Epithelial cell of proximal tubule (primary cell): ENCODE data around the gene EMD. TPM values are rescaled to one million over a fixed set of nuclear protein-coding genes. Genes with fewer than 3 reads are reported as not detected.

ENCODE experiments used
- DNase-seq: peaks from one replicate; pipeline ENCODE4 v3.0.0-alpha.2; 2011; ENCODE audit warnings: low read depth
- H3K4me3 ChIP-seq: 2 replicates; pipeline ENCODE4 v1.5.1; 2011; ENCODE audit warnings: low read depth, mild to moderate bottlenecking, low read length
- total RNA-seq: library from RNA; depleted of rRNA; stranded (reverse); fragments of >200 nt; gene quantifications from 2 replicates; pipeline ENCODE4 v1.2.3, GENCODE V29; 2015
- TF ChIP-seq, protein P1 (sequence below): conservative IDR thresholded peaks from 2 replicates; pipeline ENCODE4 v1.5.1; 2012; ENCODE audit warnings: low read depth, mild to moderate bottlenecking, low read length

EMD gene
- total RNA-seq, 1 donor from 2014 or later = 50.7 TPM

DNA sequence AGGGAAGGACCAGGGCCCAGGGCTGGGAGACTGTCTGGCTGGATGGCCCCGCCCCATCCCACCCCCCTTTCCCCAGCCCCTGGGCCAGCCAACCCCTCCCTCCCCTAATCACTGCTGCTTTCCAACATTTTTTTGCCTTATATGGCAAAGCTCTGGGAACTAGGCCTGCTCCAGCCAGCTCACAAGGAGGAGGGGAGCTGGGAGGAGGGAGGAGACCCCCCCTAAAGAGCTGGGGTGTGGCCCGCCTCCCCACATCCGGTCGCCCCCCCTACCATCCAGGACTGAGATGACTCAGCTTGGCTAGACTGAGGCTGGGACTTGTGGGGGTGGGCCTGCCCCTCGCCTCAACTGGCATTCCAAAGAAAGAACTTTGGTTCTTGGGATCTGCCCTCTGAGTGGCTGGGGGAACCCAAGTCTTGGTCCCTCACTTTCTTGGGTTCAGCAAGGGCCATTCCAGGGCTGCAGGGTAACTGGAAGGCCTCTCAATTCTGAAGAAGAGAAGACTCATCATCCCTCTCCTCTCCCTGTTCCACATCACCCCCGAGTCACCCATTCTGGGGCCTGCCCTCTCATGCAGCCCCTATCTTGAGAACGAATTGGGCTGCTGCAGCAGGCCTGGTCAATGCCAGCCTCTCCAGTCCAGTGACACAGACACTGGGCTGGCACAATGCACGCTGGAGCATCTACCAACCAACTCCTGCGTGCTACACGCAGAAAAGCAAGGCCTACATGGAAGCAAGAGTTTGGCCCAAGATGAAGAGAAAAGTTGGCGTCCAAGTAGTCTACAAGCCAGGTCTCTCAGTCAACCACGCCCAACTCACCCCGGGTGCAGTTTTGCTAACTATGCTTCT, 9.4 kb upstream of the EMD start:
- peak overlapping the region; percentile 76 for H3K4me3 ChIP-seq
- TF ChIP-seq, protein P1, sequence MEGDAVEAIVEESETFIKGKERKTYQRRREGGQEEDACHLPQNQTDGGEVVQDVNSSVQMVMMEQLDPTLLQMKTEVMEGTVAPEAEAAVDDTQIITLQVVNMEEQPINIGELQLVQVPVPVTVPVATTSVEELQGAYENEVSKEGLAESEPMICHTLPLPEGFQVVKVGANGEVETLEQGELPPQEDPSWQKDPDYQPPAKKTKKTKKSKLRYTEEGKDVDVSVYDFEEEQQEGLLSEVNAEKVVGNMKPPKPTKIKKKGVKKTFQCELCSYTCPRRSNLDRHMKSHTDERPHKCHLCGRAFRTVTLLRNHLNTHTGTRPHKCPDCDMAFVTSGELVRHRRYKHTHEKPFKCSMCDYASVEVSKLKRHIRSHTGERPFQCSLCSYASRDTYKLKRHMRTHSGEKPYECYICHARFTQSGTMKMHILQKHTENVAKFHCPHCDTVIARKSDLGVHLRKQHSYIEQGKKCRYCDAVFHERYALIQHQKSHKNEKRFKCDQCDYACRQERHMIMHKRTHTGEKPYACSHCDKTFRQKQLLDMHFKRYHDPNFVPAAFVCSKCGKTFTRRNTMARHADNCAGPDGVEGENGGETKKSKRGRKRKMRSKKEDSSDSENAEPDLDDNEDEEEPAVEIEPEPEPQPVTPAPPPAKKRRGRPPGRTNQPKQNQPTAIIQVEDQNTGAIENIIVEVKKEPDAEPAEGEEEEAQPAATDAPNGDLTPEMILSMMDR = no peak
- no peak for DNase-seq

DNA sequence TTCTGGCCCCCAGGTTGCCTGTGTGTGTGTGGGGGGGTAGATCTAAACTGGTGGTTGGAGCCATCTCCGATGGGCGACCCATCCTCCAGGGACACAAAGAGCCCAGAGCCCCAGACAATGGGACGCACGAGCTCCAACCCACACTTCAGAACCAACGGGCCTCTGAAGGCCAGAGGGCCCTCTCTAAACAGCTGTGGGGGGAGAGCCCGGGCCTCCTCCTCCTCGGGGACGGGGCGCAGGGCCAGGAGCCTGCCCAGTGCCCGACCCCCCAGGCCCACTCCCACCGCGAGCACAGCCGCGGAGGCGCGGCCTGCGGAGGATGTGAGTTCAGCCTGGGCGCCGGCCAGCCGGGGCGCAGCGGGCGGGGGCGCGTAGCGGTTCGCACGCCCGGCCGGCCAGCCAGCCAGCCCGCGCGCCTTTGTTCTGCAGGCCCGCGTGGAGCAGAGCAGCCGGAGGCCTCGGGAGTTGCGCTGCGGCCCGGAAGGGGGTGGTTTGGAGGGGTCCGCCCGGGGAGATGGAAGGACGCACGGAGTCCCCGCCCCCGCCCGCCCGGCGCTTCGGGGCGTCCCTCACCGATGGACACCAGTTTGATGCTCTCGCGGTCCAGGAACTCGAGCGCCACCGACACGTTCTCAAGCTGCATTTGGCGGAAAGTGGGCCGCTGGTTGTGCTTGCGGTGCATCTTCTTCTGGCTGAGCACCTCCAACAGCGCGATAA, 8.6 kb upstream of the EMD start:
- H3K4me3 ChIP-seq = peak overlapping the region; percentile 76
- DNase-seq = no peak
- TF ChIP-seq, protein P1 = no peak

DNA sequence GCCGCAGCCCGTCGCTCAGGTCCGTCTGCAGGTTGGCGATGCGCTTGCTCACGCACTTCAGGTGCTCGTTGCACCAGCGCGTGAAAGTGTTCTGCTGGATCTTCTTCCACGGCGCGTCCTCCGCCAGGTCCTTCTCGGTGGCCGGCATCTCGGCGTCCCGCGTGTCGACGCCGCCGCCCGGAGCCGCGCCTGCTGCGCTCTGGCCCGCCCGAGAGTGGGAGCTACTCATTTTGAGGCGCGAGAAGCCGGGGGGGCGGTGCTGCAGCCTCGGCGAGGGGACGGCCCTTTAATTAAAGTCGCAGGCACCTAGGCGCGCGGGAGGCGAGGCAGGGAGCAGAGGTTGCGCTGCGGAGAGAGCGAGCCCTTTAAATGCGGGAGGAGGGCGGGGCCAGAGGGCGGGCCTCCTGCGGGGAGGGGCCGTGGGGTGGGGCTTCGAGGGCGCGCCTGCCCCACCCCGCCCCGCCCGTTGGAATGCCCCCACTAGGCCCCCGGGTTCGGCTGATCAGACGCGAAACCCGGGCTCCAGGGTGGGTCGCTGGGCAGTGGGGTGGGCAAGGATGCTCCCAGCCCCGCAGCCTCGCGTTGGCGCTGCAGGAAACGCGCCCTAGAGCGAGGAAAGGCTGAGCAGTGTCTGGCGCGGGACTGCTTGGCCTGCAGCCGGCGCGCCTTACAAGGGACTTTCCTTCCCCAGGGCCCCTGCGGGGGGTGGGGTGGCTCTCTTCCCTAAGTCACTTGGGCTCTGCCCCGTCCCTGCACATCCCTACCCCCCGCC, 7.9 kb upstream of the EMD start:
- TF ChIP-seq, protein P1 = no peak
- DNase-seq = no peak
- H3K4me3 ChIP-seq = peak overlapping the region; percentile 76

DNA sequence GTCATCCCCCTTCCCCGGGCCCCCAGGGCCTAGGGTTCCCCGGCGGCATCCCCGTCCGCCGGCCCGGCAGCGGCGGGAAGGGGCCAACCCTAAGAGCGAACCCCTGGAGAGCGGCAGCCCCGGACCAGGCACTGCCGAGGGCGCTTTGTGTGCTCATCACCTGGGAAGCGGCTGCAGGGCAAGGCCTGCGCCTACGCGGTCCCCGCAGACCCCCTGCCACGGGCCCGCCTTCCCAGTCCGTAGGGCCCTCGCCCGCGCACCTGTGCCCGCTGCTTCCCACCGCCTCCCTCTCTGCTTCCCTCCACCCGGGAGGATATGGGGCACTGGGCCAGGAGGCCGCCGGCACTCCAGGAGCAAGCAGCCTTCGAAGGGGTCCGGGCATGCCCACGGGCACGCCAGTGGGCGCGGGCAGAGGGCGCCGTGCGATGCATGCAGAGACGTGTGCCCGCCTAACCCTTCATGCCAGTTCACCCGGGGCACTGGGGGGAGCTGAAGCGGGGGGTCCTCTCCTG, 7.2 kb upstream of the EMD start:
- no peak for DNase-seq
- TF ChIP-seq, protein P1 = no peak
- peak overlapping the region; percentile 55 for H3K4me3 ChIP-seq

DNA sequence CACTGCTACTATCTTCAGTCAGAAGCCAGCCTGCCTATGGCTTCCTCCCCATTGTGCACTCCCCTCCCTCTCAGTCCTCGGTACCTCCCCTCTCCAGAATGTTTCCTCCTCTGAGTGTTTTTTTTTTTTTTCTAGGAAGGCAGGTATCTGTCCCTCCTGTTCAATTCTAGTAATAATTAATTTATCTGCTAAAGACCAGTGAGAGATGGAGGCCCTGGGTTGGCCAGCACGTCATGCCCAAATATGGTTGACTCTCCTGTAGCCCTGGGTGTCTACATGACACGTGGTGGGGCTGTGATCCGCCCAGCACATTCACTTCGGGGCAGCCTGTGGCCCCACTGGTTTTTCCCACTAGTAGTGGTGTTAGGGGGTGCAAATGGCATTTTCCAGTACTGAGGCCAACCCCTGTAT, 6.5 kb upstream of the EMD start:
- no peak for DNase-seq
- TF ChIP-seq, protein P1 = no peak
- peak overlapping the region; percentile 55 for H3K4me3 ChIP-seq

DNA sequence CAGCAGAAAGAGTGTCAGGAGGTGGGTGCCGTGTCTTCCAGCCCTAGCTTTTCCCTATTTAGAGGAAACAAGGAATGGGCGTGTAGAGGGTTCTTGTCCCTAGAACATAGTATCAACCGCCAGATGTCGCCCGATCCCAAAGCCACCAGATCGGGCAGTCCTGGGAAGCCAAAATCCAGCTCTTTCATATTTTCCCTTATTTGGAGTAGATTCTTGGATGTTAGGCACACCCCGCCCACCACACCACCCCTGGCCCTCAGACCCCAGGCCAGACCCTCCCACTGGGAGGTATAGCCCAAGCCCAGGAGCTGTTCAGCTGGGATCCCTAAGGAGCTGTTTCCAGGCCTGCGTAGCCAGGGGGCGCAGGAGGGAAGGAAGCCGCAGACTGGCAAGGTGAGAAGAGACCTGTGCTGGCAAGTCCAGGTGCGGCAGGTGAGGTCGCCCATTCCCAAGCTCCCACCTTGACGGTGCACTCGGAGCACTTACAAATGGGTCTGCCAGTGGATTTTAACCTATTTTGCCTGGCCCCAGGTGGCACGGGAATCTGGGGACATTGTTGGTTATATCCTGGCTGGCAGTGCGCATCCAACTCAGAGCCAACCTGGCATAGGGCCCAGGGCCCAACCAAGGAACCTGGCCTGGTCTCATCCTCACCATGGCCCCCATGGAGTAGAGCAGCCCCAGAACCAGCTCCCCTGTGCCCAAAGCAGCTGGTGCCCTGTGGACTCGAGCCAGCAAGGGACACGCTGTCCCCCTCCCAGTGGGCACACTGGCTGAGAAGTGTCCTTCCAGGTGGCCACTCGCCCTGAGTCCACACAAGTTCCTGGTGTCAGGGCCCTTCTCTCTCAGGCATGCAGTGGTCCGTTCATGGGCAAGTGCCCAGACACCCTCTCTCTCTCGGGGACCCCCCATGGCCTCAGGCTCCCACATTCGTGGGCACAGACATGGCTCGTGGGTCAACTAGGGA, 5.5 kb upstream of the EMD start:
- peak overlapping the region; percentile 57 for H3K4me3 ChIP-seq
- TF ChIP-seq, protein P1 = peak; percentile 58
- no peak for DNase-seq
